Fibroblast of the aortic adventitia (primary cell): ENCODE data around the gene RIMBP2. TPM values are rescaled to one million over a fixed set of nuclear protein-coding genes. Genes with fewer than 3 reads are reported as not detected.

Experiments
- DNase-seq: peaks from one replicate; pipeline ENCODE4 v3.0.0-alpha.2; 2010; ENCODE audit warnings: low read depth
- H3K4me3 ChIP-seq: 2 replicates; pipeline ENCODE4 v1.5.1; 2011; ENCODE audit warnings: low read depth, mild to moderate bottlenecking, control low read depth, low read length, moderate library complexity
- CTCF ChIP-seq: IDR thresholded peaks from 2 replicates; pipeline ENCODE4 v1.5.1; 2011; ENCODE audit warnings: mild to moderate bottlenecking, low read length, control low read depth, inconsistent platforms; ENCODE audit not compliant: insufficient read depth
- total RNA-seq: library from RNA; depleted of rRNA; stranded (reverse); fragments of >200 nt; gene quantifications from 2 replicates; pipeline ENCODE4 v1.2.3, GENCODE V29; 2012; ENCODE audit warnings: low replicate concordance

The RIMBP2 gene
- total RNA-seq, 1 donor = not detected

- TF ChIP-seq CTCF = no peak
- DNase-seq = no peak
- no peak overlapping the region for H3K4me3 ChIP-seq
Observed at GRCh38 chr12:130546494-130546893, 169.6 kb downstream of the RIMBP2 start.

GRCh38 chr12:130545475-130545874 is 170.6 kb downstream of the RIMBP2 start:
- no peak for TF ChIP-seq CTCF
- DNase-seq = no peak
- no peak overlapping the region for H3K4me3 ChIP-seq

GRCh38 chr12:130540376-130540775 is 175.7 kb downstream of the RIMBP2 start:
- DNase-seq = no peak
- no peak overlapping the region for H3K4me3 ChIP-seq
- no peak for TF ChIP-seq CTCF

GRCh38 chr12:130538343-130539095 is 177.6 kb downstream of the RIMBP2 start:
- no peak for TF ChIP-seq CTCF
- no peak overlapping the region for H3K4me3 ChIP-seq
- DNase-seq = no peak

GRCh38 chr12:130537655-130538054 is 178.4 kb downstream of the RIMBP2 start:
- DNase-seq = no peak
- no peak for TF ChIP-seq CTCF

GRCh38 chr12:130537051-130537450 is 179.0 kb downstream of the RIMBP2 start:
- H3K4me3 ChIP-seq = no peak overlapping the region
- DNase-seq = no peak
- TF ChIP-seq CTCF = no peak

More at GRCh38 chr12:130537655-130538054, 178.4 kb downstream of the RIMBP2 start:
- H3K4me3 ChIP-seq = no peak overlapping the region

- TF ChIP-seq CTCF = no peak
- DNase-seq = no peak
- H3K4me3 ChIP-seq = no peak overlapping the region
Observed at GRCh38 chr12:130530429-130530828, 185.7 kb downstream of the RIMBP2 start.
